CD4-positive, alpha-beta T cell treated with Interleukin-17A for 1 hour (primary cell): ENCODE data around the gene GOLGA7B.
"Not testable (repeated sequence)": the region's sequence is repeated elsewhere in the genome, so short reads cannot be mapped to it uniquely, and the experiment has no call there.

ENCODE experiments used
- DNase-seq: peaks from one replicate; pipeline ENCODE4 v3.0.0-alpha.2; 2020

The GOLGA7B gene

DNA sequence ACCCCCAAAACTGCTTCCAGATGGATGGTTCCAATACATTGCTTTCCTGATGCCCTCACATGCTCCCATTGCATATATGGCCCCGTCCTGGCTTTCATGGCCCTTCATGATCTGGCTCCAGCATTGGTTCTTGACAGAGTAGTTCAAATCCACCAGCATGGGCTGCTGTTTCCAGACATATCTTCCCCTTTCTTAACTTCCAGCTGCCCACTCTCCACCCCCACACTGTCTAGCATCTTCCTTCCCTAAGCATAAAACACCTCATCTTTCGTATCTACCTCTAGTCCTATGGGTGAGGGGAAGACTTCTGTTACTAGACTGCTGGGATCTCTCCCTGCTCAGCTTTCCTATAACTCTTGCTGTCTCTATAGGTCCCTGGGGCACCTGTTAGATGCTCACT, 13.2 kb upstream of the GOLGA7B start:
- no peak for DNase-seq

DNA sequence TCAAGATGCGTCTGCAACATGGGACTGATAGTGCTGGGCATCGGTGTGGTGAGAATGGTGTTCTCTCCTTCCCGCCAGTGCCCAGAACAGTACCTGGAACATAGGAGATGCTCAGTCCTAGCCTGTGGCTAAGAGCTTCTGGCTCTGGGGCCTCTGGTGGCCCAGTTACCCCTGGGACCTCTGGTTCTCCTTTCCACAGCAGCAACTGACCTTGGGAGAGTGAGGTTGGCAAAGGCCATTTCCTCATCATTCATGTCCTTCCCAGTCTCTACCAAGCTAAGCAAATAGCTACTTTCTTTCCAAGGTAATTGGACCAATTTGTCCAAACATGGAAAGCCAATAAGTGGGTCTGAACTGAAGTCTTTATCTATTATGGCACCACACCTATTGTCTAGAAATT, 11.6 kb upstream of the GOLGA7B start:
- no peak for DNase-seq

DNA sequence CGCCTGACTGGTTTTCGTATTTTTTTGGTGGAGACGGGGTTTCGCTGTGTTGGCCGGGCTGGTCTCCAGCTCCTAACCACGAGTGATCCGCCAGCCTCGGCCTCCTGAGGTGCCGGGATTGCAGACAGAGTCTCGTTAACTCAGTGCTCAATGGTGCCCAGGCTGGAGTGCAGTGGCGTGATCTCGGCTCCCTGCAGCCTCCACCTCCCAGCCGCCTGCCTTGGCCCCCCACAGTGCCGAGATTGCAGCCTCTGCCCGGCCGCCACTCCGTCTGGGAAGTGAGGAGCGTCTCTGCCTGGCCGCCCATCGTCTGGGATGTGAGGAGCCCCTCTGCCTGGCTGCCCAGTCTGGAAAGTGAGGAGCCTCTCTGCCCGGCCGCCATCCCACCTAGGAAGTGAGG, 8.5 kb upstream of the GOLGA7B start:
- not testable (repeated sequence) for DNase-seq

DNA sequence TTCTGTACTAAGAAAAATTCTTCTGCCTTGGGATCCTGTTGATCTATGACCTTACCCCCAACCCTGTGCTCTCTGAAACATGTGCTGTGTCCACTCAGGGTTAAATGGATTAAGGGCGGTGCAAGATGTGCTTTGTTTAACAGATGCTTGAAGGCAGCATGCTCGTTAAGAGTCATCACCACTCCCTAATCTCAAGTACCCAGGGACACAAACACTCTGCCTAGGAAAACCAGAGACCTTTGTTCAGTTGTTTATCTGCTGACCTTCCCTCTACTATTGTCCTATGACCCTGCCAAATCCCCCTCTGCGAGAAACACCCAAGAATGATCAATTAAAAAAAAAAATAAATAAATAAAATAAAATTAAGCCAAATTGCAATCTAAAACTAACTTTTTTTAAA, 7.5 kb upstream of the GOLGA7B start:
- DNase-seq: not testable (repeated sequence)

DNA sequence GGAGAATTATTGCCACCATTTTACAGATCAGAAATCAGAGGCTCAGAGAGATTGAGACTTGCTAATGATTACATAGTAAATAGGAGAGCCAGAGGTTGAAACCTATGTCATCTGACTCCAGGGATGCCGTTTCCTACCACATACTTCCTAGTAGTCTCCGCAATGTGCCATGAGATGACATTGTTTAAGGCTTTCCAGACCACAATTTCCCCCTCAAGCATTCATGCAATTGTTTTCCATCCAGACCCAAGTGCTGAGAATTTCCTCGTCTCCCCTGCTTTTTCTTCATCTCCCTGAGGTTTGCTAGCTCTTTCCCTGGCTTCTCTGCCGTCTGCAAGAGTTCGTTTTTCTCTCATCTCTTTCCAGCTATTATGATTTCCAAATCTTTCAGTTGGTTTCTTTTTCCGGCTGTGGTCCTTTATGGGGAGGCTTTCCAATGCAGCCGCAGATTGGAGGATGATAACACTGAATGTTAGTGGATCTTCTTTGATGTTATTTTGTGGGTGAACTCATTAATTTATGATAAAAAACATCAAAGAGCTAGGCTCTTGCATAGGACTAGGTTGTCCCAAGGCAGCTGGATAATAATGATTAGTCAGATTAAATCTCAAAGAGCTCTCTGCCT, 6.9 kb upstream of the GOLGA7B start:
- DNase-seq: no peak

DNA sequence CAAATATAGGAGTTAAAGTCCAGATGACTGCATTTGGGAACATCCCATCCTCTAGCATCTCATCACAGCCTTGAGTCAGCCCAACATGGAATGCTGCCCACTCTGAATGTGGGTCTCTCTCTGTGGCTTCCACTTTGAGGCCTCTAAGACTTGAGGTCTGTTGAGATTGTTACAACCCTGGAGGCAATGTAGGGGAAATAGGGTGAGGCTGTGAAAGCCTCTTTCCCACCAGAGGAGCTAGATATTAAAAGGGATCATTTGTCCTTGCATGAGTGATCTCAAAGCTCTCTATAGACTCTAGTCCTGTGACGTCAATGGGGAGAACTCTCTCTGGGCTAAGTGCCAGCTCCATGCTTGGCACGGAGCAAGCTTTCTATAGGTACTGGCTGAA, 6.4 kb upstream of the GOLGA7B start:
- no peak for DNase-seq

DNA sequence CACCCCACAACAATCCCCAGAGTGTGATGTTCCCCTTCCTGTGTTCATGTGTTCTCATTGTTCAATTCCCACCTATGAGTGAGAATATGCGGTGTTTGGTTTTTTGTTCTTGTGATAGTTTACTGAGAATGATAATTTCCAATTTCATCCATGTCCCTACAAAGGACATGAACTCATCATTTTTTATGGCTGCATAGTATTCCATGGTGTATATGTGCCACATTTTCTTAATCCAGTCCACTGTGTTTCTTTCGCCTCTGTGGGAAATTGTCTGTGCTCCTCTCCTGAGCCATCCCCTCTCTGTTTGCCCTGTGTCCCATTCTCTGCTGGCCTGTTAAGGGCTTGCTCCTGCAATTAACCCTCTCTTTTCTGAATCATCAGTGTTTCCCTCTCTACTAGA, 5.7 kb upstream of the GOLGA7B start:
- not testable (repeated sequence) for DNase-seq

DNA sequence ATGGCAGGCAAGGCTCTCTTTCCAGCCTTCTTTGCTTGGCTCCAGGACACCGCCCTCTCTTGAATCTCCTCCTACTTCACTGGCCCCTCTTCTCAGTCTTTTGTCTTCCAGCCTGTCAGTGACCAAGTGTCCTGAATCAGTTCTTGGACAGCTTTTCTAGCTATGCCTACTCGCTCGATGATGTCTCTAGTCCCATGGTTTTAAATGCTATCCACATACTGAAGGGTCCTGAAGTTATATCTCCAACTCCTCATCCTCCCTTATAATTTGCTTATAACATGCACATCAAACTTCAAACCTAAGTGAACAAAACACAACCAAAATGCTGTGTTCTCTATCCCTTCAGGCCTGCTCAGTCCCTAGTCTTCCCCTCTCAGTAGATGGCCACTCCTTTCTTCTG, 5.0 kb upstream of the GOLGA7B start:
- DNase-seq: no peak

DNA sequence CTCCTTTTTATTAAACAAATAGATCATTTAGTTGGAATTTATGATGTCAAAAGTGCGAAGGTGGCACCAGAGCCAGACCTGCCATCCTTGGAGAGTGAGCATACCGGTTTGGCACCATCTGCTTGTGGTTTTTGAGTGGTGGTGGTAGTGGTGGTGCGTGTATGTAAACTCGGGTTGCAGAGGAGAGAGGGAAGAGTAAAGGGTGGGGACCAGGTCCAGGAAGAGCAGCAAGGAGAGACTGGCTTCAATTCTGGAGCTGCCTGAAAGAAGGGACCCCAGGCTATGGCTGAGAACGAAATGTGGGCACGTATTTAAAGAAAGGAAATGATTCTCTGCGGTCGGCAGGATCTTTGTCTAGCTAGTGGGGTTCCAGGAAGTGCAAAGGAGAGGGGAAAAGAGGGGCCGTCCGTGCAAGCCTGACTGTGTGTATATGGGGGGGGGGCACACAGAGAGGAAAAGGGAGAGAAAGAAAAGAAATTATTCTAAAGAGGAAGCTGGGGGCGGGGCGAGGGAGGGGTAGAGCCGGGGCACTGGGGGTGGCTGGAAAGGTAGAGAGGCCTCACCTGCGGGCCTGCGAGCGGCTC, 448 bp upstream of the GOLGA7B start:
- DNase-seq: peak; percentile 29

DNA sequence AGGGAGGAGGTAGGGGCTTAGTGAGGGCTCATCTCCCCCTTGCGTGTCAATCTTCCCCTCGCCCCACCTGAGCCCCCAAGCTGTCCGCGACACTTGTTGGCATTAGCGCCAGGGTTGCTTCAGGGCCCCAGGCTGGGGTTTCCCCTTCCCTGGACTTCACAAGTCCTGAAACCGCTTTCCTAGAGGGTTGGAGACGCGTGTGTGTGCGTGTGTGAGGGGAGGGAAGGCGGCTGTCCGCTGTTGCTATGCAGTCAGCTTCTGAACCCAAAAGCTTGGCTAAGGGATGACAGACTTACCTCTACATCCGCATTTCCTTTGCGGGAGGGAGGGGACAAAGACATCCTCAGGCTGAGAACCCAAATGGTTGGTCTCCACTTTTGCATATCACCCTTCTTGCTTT, 803 bp downstream of the GOLGA7B start:
- peak; percentile 29 for DNase-seq

DNA sequence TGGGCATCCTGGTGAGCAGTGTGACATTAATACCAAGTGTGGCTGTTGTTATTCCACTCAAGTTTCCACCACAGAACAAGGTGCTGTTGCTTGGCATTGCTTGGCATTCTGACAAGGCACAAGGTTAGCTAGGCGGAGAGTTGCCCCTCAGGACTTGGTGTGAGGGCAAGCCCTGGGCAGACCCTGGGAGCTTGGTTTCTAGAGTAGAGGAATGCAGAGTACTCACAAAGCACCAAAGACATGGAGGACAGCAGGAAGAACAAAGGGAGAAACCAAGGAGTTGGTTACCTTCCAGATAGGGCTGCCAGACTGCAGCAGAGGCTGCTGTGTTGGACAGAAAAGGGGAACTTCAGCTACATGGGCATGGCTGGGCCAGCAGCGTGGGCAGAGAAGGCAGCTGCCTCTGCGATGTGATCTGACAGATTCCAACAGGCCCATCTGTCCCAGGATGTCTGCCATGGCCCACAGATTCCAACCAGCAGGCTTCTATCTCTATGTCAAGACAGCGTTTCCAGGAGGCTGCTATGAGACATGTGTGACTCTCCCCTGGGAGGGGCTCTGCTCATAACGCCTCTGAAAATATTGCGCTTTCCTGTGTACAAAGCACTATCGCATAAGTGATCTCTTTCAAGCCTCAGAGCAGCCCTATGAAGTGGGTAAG, 1.8 kb downstream of the GOLGA7B start:
- DNase-seq: peak; percentile 55

DNA sequence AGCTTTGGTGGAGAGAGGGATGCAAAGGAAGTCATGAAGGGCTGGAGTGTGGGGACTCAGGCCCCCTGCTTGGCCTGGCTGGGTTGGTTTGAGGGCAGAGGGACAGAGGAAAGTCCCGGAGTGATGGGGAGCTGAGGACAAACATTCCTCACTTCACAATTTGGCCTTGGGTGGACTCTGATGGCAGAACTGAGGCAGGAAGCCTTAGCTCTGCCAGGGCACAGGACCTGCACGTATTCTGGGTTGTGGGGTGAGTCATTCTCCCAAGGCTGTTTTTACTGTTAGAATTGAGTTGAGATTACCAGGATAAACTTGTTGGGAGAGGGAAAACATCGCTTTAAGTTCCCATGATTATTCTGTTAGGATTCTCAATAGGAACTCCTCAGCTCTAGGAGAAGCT, 2.6 kb downstream of the GOLGA7B start:
- no peak for DNase-seq

DNA sequence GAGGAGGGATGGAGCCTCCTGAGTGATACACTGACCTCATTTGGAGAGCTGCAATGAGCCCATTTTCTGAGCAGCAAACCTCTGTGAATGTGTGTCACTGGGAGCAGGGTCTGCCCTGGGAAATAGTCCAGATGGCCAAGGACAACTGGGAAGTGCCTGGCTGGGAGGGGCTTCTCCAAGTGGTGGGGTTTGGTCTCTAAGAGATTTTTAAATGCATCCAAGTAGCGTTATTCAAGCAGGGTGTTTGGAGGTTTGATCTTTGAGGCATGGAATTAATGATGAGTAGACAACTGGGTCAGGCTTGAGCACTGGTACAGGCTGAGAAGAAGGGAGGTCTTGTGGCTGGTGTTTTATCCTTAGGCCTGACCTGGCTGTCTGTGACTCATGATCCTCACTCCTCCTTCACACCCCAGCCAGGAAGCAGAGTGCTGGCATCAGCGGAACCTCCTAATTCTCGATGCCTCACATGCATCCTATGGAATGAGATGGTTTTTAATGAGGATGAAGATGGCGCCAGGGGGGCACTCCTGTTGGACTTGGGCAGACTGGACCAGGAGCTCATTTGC, 3.3 kb downstream of the GOLGA7B start:
- no peak for DNase-seq

DNA sequence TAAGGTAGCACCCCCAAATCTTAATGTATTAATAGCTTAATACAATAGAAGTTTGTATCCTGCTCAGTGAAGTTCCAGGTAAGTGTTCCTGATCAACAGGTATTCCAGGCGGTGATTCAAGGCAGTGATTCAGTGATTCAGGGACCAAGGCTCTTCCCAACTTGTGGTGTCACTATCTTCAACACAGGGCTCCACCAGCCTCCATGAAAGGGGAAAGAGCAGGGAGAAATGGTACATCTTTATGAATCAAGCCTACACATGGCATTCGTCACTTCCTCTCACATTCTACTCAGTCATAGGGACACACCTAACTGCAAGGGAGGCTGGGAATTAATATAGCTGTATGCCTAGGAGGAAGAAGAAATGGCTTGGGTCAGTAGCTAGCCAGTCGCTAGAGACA, 5.1 kb downstream of the GOLGA7B start:
- no peak for DNase-seq

DNA sequence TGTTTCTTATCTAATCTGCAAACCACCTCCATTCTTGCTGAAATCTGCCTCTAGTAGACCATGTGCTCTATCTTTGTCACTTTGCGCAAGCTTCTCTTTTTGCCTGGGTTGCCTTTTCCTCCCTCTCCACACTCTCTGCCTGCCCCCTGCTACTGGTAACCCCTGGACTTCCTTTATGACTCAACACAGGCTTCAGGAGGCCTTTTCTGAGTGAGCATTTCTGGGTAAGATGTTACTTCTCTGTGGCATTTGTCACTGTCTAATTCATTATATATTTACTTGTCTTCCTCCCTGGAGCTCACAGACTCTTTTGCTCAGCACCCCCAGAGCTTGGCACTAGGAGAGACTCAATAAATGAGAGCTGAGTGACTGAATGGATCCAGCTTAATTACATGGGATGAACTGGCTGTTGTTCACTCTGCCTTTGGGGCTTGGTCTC, 8.4 kb downstream of the GOLGA7B start:
- no peak for DNase-seq

DNA sequence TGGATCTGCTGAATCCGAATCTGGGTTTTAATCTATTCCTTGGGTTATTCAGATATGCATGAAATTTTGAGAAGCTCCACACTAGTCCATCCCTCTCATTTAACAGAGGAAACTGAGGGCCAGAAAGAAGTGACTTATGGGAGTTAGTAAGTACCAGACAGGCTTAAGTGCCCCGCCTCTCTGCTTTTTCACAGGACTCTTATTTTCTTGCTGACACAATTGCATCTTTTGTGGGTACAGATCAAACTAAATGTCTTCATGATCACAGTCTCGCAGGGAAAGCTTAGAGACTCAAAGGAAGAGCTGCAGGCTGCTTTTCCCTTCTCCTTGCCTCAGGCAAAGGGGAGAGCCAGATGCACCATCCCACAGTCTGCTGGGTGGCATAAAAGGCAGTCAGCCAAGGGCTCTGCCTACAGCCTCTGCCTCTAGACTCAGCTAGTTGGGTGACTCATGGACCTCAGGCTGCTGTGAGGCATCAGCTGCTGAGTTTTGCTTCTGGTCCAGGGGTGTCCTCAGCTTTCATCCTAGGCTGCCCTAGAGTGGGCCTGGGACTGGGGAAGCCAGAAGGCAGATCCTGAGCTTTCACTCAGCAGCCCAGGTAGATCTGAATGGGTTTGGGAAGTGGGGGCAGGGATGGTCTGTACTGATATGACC, 11.6 kb downstream of the GOLGA7B start:
- DNase-seq: no peak

DNA sequence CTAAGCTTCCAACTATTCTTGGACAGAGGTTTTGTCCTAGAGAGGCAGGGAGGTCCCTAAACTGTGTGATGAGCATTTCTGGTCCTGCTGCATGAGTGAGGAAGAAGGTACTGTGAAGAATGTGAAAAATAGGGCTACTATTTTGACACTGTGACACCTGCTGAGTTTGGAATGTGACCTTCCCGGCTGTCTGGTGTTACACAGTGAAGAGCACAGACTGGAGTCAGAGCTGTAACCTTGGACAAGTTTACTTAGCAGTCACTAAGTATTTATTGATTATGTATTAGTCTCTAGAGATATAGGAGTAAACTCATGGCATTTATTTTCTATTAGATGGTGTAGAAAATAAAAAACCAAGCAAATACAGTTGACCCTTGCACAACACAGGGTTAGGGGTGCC, 12.3 kb downstream of the GOLGA7B start:
- DNase-seq: no peak

DNA sequence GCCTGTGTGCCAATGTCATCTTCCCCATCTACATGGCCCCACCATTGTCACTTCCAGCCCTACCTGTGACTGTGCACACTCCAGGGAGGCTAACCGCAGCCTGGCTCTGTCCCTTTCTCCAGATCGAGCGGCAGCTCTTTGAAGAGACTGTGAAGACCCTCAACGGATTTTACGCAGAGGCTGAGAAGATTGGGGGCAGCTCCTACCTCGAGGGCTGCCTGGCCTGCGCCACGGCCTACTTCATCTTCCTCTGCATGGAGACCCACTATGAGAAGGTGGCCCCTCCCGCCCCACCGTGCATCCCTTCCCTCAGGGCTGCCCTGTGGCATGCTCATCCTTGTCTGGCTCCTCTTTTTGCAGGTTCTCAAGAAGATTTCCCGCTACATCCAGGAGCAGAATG, 14.2 kb downstream of the GOLGA7B start:
- no peak for DNase-seq

DNA sequence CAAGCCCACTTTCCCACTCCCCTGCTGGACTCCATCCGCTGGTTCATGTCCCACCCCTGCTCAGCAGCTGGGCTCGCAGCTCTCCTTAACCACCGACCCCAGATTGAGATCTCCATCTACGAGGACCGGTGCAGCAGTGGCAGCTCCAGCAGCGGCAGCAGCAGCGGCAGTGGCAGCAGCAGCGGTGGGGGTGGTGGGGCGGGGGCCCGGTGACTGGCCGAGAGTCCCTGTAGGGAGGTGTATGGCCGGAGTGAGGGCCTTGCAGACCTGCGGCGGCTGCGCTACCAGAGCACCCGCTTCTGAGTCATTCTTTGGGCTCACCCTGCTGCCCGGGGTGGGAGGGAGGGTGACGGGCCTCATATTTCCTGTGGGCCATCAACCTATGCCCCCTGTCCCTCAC, 15.8 kb downstream of the GOLGA7B start:
- no peak for DNase-seq

DNA sequence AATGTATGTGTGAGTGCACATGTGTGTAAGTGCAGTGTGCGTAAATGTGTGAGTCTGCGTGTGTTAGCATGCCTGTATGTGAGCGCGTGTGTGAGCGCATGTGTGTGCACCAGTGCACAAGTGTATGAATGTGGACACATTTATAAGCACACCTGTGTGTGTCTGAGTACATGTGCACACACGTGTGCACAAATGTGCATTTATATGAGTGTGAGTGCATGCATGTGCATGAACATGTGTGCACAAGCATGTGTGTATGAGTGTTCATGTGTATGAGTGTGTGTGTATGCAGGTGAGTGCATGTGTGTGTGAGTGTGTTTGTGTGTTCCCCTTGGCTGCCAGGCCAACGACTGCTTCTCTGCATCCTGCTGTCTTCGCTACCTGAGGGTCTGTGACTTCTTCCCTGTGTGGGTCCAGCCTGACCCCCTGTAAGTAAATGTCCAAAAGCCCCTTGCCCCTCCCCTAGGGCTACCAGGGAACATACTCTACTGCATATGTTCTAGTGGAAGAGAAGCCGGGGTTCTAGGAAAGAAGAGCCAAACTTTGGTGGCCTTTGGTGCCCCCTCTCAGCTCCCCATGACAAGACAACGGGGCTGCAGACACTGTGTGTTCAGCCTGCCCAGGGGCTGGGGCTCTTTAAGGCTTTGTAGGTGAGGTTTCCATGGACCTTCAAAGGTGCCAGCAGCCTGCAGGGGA, 17.0 kb downstream of the GOLGA7B start:
- no peak for DNase-seq

DNA sequence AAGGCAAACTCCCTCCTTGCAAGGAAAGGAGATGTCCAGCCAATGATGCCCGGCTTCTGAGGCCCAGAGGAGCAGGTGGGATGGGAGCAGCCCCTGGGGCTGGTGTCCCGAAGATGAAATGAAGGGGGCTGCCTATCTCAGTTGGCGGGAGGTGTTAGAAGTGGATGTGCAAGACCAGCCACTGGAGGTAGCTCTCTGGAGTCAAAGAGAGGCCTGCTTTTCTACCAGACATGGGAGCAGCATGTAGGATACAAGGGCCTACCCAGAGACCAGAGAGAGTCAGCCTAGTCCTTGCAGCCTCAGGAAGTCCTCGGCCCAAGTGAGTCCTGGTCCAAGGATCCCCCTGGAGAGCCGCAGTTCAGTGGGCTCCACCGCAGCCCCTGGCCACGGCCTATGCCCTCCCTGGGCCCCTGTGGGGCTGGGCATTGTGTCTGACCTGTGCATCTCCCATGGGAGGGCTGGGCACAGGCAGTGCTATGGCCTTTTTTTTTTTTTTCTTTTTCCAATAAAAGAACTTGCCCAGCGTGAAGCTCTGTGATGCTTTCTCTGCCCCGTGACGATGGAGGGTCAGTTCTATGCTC, 17.7 kb downstream of the GOLGA7B start:
- no peak for DNase-seq

DNA sequence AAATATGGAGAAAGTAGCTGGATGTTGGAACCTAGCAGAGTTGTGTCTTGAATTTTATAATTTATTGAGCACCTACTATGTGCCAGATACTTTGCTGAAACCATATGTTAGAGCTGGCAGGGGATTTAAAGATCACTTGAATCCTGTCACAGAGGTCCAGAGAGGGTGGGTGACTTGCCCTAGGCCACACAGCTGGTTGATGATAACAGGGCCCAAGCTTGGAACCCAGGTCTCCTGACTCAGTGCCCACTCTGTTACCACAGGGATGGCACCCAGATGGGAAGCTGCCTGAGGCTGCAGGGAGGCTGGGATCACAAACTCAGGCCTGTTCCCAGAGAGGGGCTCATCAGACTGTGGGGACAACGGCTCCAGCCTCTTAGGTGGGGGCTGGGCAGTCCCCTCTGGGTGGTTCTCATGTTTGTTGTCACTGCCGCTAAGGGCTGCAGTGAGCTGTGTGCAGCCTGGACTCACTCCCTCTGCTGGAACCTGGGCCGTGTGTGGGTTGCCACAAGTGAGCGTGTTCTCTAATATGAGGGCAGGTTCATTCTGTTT, 18.6 kb downstream of the GOLGA7B start:
- DNase-seq: no peak
